T-cell (primary cell): ENCODE measurements around the gene ALG2. TPM values are rescaled to one million over a fixed set of nuclear protein-coding genes. Genes with fewer than 3 reads are reported as not detected.

Experiments used
- ATAC-seq, 4 experiments: fragments of 200-7000 bp in 3 of 4; fragments of 150-1000 bp in 1 of 4; cut with Tn5 transposase; replicated peaks in 1 of 4; 1 replicate in 3 of 4; 2 replicates in 1 of 4; pipeline ENCODE4 v1.10.0; 2021; ENCODE audit warnings: moderate library complexity in 3 of 4, mild to moderate bottlenecking in 2 of 4, moderate number of reproducible peaks in 1 of 4
- CTCF ChIA-PET, 2 donors: fragments of 300-600 bp; sonication (Branson Sonifier 250); formaldehyde crosslinking; loops; one replicate each; lab custom pipeline; 2022; ENCODE audit warnings: antibody characterized with exemption in 2 of 2; lab: Charles Lee
- POLR2A ChIA-PET, 2 donors: fragments of 300-600 bp; sonication (Branson Sonifier 250); formaldehyde crosslinking; loops; one replicate each; lab custom pipeline; 2022; ENCODE audit warnings: antibody characterized with exemption in 2 of 2; lab: Charles Lee
- DNase-seq, 35 experiments: peaks; one replicate each; pipeline versions ENCODE4 v3.0.0 to v3.0.0-alpha.2; 2013 to 2023
- H3K27ac ChIP-seq: one replicate; pipeline ENCODE4 v1.5.1; 2013; ENCODE audit warnings: low read length
- H3K27me3 ChIP-seq, 2 experiments: replicated peaks in 1 of 2; 1 replicate in 1 of 2; 2 replicates in 1 of 2; pipeline versions ENCODE4 v1.6.1 to v1.7.0; 2013; ENCODE audit warnings: low read length in 1 of 2, mixed read lengths in 1 of 2; ENCODE audit not compliant: control insufficient read depth in 2 of 2, insufficient read depth in 2 of 2; ENCODE audit errors: extremely low read depth in 1 of 2
- H3K36me3 ChIP-seq, 2 donors: 1 replicate in 1 of 2; 2 replicates in 1 of 2; pipeline versions ENCODE4 v1.6.1 to v1.7.0; 2013; ENCODE audit warnings: low read length in 1 of 2; ENCODE audit not compliant: control insufficient read depth in 2 of 2, insufficient read depth in 1 of 2; ENCODE audit errors: extremely low read depth in 1 of 2
- H3K4me1 ChIP-seq, 2 experiments: 1 replicate in 1 of 2; 2 replicates in 1 of 2; pipeline versions ENCODE4 v1.6.1 to v1.7.0; 2013; ENCODE audit warnings: low read length in 2 of 2, mixed read lengths in 1 of 2; ENCODE audit not compliant: insufficient read depth in 2 of 2, control insufficient read depth in 1 of 2; ENCODE audit errors: extremely low read depth in 1 of 2
- H3K4me3 ChIP-seq, 2 donors: 1 replicate in 1 of 2; 2 replicates in 1 of 2; pipeline versions ENCODE4 v1.5.1 to v1.7.0; 2013; ENCODE audit warnings: mild to moderate bottlenecking in 2 of 2, low read length in 1 of 2, moderate library complexity in 1 of 2; ENCODE audit not compliant: control insufficient read depth in 1 of 2; ENCODE audit errors: extremely low read depth in 1 of 2
- H3K9me3 ChIP-seq: 2 replicates; pipeline ENCODE4 v1.7.0; 2013
- H3K27ac Mint-ChIP-seq, 2 donors: one replicate each; pipeline ENCODE4 v1.8.0; 2020 to 2021; ENCODE audit warnings: mild to moderate bottlenecking in 2 of 2, mixed read lengths in 2 of 2
- H3K27me3 Mint-ChIP-seq, 2 donors: one replicate each; pipeline ENCODE4 v1.8.0; 2021 to 2022; ENCODE audit warnings: mixed read lengths in 2 of 2
- H3K36me3 Mint-ChIP-seq: one replicate; pipeline ENCODE4 v1.8.0; 2021; ENCODE audit warnings: mixed read lengths
- H3K4me1 Mint-ChIP-seq, 3 donors: one replicate each; pipeline ENCODE4 v1.8.0; 2020 to 2022; ENCODE audit warnings: mixed read lengths in 3 of 3, mild to moderate bottlenecking in 1 of 3
- H3K4me3 Mint-ChIP-seq, 3 donors: one replicate each; pipeline ENCODE4 v1.8.0; 2020 to 2022; ENCODE audit warnings: mild to moderate bottlenecking in 3 of 3, mixed read lengths in 3 of 3, moderate library complexity in 3 of 3
- H3K9me3 Mint-ChIP-seq, 3 donors: one replicate each; pipeline ENCODE4 v1.8.0; 2020 to 2022; ENCODE audit warnings: mixed read lengths in 3 of 3
- WGBS: methylation state at CpG from one replicate; pipeline ENCODE4 v1.1.5; 2013; ENCODE audit warnings: missing lambda C conversion rate; ENCODE audit not compliant: insufficient coverage; 5-methylcytosine and 5-hydroxymethylcytosine counted together
- total RNA-seq, 35 experiments: library from RNA in 6 of 35; stranded (reverse) in 6 of 35; fragments of 120-200 nt in 1 of 35; gene quantifications; one replicate each; pipeline versions ENCODE4 v1.2.1 to v1.2.4 and lab custom pipeline; 2013 to 2026

The ALG2 gene
- total RNA-seq, 5 donors from 2014 or later (not counting 1 experiment from before 2014, with no cell fraction given) = 18.0 to 30.3 (median 25.2) TPM

DNA sequence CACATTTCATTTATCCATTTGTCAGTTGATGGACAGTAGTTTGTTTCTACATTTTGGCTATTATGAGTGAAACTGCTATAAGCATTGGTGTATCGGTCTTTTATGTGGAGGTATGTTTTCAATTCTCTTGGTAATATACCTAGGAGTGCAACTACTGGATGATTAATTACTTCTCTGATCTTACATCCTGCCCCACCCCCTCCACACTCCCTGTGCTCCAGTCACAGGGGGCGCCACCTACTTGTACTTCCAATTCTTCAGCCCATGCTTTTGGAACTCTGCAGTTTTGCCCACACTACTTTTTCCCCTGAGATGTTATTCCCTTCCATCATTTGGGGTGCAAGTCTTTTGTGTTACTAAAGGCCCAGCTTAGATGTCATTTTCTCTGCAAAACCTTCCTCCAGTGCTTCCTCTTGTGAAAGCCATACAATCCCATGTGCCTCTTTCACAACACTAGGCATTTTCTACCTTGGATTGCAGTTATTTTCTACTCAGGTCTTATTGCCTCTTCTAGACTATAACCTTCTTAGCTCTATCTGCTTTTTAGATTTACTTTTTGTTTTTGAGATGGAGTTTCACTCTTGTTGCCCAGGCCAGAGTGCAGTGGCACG lies 42.4 kb upstream of the ALG2 start:
- Mint-ChIP-seq H3K4me1 (peaks cover 15 to 18% (median 17%) of the 10 kb centered on the region in 3 donors), H3K9me3 (no peaks in the 10 kb centered on the region), H3K27ac (no peak overlapping the region), H3K36me3 (no peaks in the 10 kb centered on the region), H3K4me3 (no peak overlapping the region), H3K27me3 (no peaks in the 10 kb centered on the region)
- H3K9me3 ChIP-seq = no peaks in the 10 kb centered on the region
- WGBS = no CpG with 5 or more reads among the region's 3 CpGs
- H3K27me3 ChIP-seq = no peaks in the 10 kb centered on the region
- ATAC-seq = no peak
- H3K4me1 ChIP-seq = peaks cover 0 to 11% of the 10 kb centered on the region in 2 experiments
- H3K27ac ChIP-seq = no peak overlapping the region
- H3K36me3 ChIP-seq = no peaks in the 10 kb centered on the region
- POLR2A ChIA-PET = no interaction called here
- no peak for DNase-seq
- no peak overlapping the region for H3K4me3 ChIP-seq
- CTCF ChIA-PET = no interaction called here

DNA sequence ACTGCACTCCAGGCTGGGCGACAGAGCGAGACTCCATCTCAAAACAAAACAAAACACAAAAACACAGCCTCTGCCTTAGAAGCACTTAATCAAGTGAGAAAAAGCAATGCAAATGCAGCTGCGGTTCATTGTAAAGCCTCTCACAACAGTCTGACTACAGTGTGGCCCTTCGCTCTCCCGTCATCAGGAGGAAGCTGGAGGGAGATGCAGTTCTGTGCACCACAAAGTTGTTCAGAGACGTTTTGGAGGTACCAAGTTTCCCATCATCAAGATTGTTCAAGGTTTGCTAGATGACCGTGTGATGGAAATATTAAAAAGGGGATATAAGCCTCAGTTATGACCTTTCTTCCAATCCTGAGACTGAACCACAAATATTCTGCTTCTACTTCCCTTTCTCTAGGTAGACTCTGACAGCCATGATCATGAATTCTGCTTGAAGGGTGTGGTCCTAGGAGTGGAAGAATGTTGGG lies 41.2 kb upstream of the ALG2 start:
- Histone ChIP-seq H3K4me3 (no peak overlapping the region), H3K36me3 (no peaks in the 10 kb centered on the region), H3K4me1 (peaks cover 0 to 12% of the 10 kb centered on the region in 2 experiments), H3K27me3 (no peaks in the 10 kb centered on the region), H3K9me3 (no peaks in the 10 kb centered on the region), H3K27ac (no peak overlapping the region)
- Mint-ChIP-seq H3K27me3 (no peaks in the 10 kb centered on the region), H3K9me3 (no peaks in the 10 kb centered on the region), H3K4me1 (peaks cover 15 to 18% (median 17%) of the 10 kb centered on the region in 3 donors), H3K27ac (no peak overlapping the region), H3K4me3 (no peak overlapping the region), H3K36me3 (no peaks in the 10 kb centered on the region)
- DNase-seq (no peak), ATAC-seq (no peak)
- ChIA-PET POLR2A (no interaction called here), CTCF (no interaction called here)
- WGBS = 92% methylated on average over 5 of the region's 7 CpGs

DNA sequence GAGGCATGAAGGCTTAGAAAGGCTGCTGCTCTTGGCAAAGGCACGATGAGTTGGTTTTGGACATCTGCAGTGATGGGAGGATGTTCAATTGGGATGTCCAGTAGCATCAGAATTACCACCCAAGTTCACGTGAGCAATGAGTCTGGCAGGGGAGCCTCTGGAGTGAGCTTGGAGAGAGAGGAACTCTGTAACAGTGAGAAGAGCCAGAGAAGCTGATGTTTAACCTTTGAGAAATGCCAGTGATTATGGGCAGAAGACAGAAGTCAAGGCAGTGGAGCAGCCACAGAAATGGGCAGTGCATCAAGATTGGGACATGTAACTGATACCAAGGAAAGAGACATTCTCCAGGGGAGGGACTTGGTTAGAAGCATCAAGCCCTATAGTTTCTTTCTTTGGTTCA lies 40.2 kb upstream of the ALG2 start:
- DNase-seq (no peak), ATAC-seq (no peak)
- Histone ChIP-seq H3K9me3 (no peaks in the 10 kb centered on the region), H3K4me3 (no peak overlapping the region), H3K27ac (no peak overlapping the region), H3K36me3 (no peaks in the 10 kb centered on the region), H3K27me3 (no peaks in the 10 kb centered on the region), H3K4me1 (peaks cover 0 to 12% of the 10 kb centered on the region in 2 experiments)
- H3K36me3 Mint-ChIP-seq = no peaks in the 10 kb centered on the region
- ChIA-PET CTCF (no interaction called here), POLR2A (interaction anchor here in 1 of 2 donors (0.6 kb wide), 1 partner anchor 10 kb away, joined by 5 read pairs; no protein-coding TSS in a partner anchor)
- H3K27ac Mint-ChIP-seq = no peak overlapping the region
- no peaks in the 10 kb centered on the region for H3K27me3 Mint-ChIP-seq
- no peaks in the 10 kb centered on the region for H3K9me3 Mint-ChIP-seq
- WGBS = 80% methylated on average over 2 of the region's 2 CpGs
- H3K4me1 Mint-ChIP-seq = peaks cover 13 to 15% (median 14%) of the 10 kb centered on the region in 3 donors
- no peak overlapping the region for H3K4me3 Mint-ChIP-seq

DNA sequence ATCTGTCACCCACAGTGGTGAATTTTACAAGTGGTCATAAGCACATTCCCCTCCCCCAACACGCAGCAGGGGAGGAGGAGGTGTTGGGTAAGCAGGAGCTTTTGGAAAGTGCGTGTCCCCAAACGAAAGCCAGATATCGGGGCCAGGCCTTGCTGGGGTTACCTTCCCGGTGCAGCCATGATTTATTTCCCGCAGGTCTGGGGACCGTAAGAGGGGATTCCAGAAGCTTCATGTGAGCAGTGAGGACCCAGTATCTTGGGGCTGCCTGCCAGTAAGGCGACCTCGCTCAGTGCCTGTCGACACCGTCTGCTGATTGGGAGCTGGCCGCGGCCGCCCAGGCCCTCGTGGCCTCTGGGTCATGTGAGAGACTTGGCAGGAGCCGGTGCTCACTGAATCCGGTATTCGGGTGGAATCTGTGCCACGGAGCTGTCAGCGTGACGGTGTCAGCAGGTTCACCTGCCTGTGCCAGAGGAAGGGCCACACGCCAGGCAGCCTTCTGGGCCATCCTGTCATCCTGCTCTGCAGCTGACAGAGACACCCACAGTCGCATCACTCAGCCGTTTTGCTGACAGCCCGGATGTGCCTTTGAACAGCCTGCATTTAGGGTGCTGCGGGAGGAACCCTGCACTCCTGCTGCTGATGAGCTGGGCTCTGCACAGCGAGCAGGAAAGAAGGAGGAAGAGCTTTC lies 37.6 kb upstream of the ALG2 start:
- DNase-seq (peak; percentile 7 to 70 (median 39)), ATAC-seq (peak; percentile 89 to 99 (median 92))
- CTCF ChIA-PET = interaction anchor here in 1 of 2 donors (0.7 kb wide), 1 partner anchor 12 kb away, joined by 3 read pairs; no protein-coding TSS in a partner anchor
- H3K36me3 Mint-ChIP-seq = no peaks in the 10 kb centered on the region
- POLR2A ChIA-PET = no interaction called here
- WGBS = 64% methylated on average over 25 of the region's 27 CpGs
- no peaks in the 10 kb centered on the region for H3K36me3 ChIP-seq
- peaks cover 0 to 7% of the 10 kb centered on the region in 2 experiments for H3K4me1 ChIP-seq
- H3K4me3 Mint-ChIP-seq = peak overlapping the region; percentile 26 to 53 (median 30)
- no peak overlapping the region for H3K4me3 ChIP-seq
- H3K27me3 ChIP-seq = no peaks in the 10 kb centered on the region
- no peaks in the 10 kb centered on the region for H3K9me3 ChIP-seq
- peak overlapping the region in 1 of 2 donors; percentile 77 for H3K27ac Mint-ChIP-seq
- H3K9me3 Mint-ChIP-seq = no peaks in the 10 kb centered on the region
- H3K27me3 Mint-ChIP-seq = peaks cover 0 to 1% of the 10 kb centered on the region in 2 donors
- H3K27ac ChIP-seq = no peak overlapping the region
- peaks cover 5 to 7% (median 6%) of the 10 kb centered on the region in 3 donors for H3K4me1 Mint-ChIP-seq

DNA sequence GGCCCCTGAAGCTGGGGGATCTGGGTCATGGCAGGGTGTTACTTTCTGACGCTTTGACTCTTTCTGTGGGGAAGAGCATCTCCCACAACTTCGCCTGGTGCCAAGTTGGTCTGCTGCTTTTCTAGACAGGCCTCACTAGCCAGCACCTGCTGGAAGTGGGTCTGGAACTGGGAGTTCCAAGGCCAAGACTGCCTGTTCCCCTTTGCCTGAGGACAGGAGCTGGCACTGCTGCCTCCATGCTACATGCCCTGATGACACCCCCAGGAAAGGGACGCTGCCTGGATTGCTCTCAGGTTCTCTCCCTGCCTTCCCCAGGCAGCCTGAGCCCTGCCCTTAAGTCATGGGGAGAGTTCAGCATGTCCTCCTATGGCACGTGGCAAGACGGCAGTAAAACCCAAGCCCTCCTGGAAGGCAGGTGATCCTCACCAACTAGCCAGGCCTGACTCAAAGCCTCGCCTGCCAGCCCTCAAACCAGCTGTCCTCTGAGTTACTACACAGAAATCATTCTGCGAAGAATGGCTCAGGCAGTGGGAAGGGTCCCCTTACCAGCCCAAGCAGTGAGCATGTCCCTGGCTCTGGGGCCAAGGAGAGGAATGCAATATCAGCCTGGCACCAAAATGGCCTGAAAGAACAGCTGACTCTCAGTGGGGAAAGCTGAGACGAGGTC lies 36.1 kb upstream of the ALG2 start:
- Mint-ChIP-seq H3K27ac (no peak overlapping the region), H3K9me3 (no peaks in the 10 kb centered on the region), H3K4me1 (peaks cover 15 to 18% (median 18%) of the 10 kb centered on the region in 3 donors), H3K27me3 (peaks cover 0 to 1% of the 10 kb centered on the region in 2 donors), H3K4me3 (no peak overlapping the region), H3K36me3 (no peaks in the 10 kb centered on the region)
- Histone ChIP-seq H3K4me3 (no peak overlapping the region), H3K9me3 (no peaks in the 10 kb centered on the region), H3K27me3 (no peaks in the 10 kb centered on the region), H3K27ac (no peak overlapping the region), H3K4me1 (peaks cover 0 to 15% of the 10 kb centered on the region in 2 experiments), H3K36me3 (no peaks in the 10 kb centered on the region)
- ChIA-PET POLR2A (no interaction called here), CTCF (no interaction called here)
- no peak for ATAC-seq
- 88% methylated on average over 7 of the region's 8 CpGs for WGBS
- no peak for DNase-seq

DNA sequence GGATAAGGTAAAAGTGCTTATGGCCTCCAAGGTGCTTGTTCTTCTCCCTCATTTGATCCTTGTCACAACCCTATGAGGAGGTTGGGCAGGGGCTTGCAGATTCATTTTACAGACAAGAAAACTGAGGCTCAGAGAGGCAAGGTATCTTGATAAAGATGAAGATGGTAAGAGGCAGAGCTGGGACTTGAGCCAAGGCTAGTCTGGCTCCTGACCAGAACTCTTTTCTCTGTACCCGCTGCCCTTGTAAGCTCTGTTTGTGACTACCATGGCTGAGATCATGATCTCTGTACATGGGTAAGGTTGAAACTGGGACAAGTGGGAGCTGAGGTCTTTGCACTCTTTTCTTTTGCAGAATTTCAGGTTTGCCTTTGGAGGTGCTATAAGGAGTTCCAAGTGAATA lies 33.9 kb upstream of the ALG2 start:
- Mint-ChIP-seq H3K27me3 (peaks cover 0 to 1% of the 10 kb centered on the region in 2 donors), H3K27ac (no peak overlapping the region), H3K36me3 (no peaks in the 10 kb centered on the region), H3K9me3 (no peaks in the 10 kb centered on the region), H3K4me3 (no peak overlapping the region), H3K4me1 (peaks cover 15 to 18% (median 18%) of the 10 kb centered on the region in 3 donors)
- Histone ChIP-seq H3K36me3 (no peaks in the 10 kb centered on the region), H3K9me3 (no peaks in the 10 kb centered on the region), H3K4me1 (peaks cover 0 to 15% of the 10 kb centered on the region in 2 experiments), H3K27me3 (no peaks in the 10 kb centered on the region), H3K4me3 (no peak overlapping the region), H3K27ac (no peak overlapping the region)
- 100% methylated on average over 1 of the region's 1 CpG for whole genome bisulfite sequencing
- ATAC-seq = no peak
- DNase-seq = no peak
- POLR2A ChIA-PET = no interaction called here
- CTCF ChIA-PET = no interaction called here
